GM21723 (cell line): ENCODE data around the gene ITPKB.

Experiments used
- ATAC-seq: cut with Tn5 transposase; IDR thresholded peaks from one replicate; pipeline ENCODE4 v1.9.1; 2021; ENCODE audit warnings: mild to moderate bottlenecking, moderate library complexity; ENCODE audit not compliant: unreplicated experiment

ITPKB gene

GRCh38 chr1:226670073-226670472 is 69.0 kb downstream of the ITPKB start:
- no peak for ATAC-seq

GRCh38 chr1:226668173-226668560 is 70.9 kb downstream of the ITPKB start:
- ATAC-seq, result no peak

GRCh38 chr1:226666692-226667091 is 72.4 kb downstream of the ITPKB start:
- no peak for ATAC-seq

GRCh38 chr1:226666164-226666506 is 72.9 kb downstream of the ITPKB start:
- ATAC-seq, result no peak

- ATAC-seq, result no peak
Observed at GRCh38 chr1:226665505-226666163, 73.4 kb downstream of the ITPKB start.

GRCh38 chr1:226664413-226665101 is 74.5 kb downstream of the ITPKB start:
- no peak for ATAC-seq

GRCh38 chr1:226663327-226663704 is 75.8 kb downstream of the ITPKB start:
- no peak for ATAC-seq

- peak; percentile 95 for ATAC-seq
Observed at GRCh38 chr1:226662642-226663326, 76.3 kb downstream of the ITPKB start.

- no peak for ATAC-seq
Observed at GRCh38 chr1:226661965-226662364, 77.1 kb downstream of the ITPKB start.

GRCh38 chr1:226661271-226661670 is 77.8 kb downstream of the ITPKB start:
- no peak for ATAC-seq

- no peak for ATAC-seq
Observed at GRCh38 chr1:226660410-226661182, 78.5 kb downstream of the ITPKB start.

- ATAC-seq, result no peak
Observed at GRCh38 chr1:226659641-226660040, 79.4 kb downstream of the ITPKB start.

GRCh38 chr1:226659136-226659535 is 79.9 kb downstream of the ITPKB start:
- ATAC-seq, result no peak

GRCh38 chr1:226658546-226659125 is 80.4 kb downstream of the ITPKB start:
- ATAC-seq, result no peak

- no peak for ATAC-seq
Observed at GRCh38 chr1:226657895-226658545, 81.1 kb downstream of the ITPKB start.

GRCh38 chr1:226656601-226657277 is 82.3 kb downstream of the ITPKB start:
- no peak for ATAC-seq

GRCh38 chr1:226656201-226656600 is 82.9 kb downstream of the ITPKB start:
- no peak for ATAC-seq

GRCh38 chr1:226655251-226656163 is 83.6 kb downstream of the ITPKB start:
- no peak for ATAC-seq

- ATAC-seq, result no peak
Observed at GRCh38 chr1:226654668-226655055, 84.4 kb downstream of the ITPKB start.
